Neural crest cell (in vitro differentiated cells): ENCODE measurements around the gene CRK. TPM values are rescaled to one million over a fixed set of nuclear protein-coding genes. Genes with fewer than 3 reads are reported as not detected.
A peak's percentile ranks its signal among the peaks of the same experiment; 100 is the strongest.

Experiments used
- DNase-seq: peaks from one replicate; pipeline ENCODE4 v3.0.0; 2021; ENCODE audit warnings: low read depth, mixed read lengths, low spot score
- H3K27ac Mint-ChIP-seq: one replicate; pipeline ENCODE4 v1.8.0; 2021; ENCODE audit warnings: mild to moderate bottlenecking, mixed read lengths; ENCODE audit not compliant: unreplicated experiment
- H3K27me3 Mint-ChIP-seq: 2 replicates; pipeline ENCODE4 v1.8.0; 2021; ENCODE audit warnings: low read depth, mild to moderate bottlenecking, mixed read lengths
- H3K36me3 Mint-ChIP-seq: 2 replicates; pipeline ENCODE4 v1.8.0; 2021; ENCODE audit warnings: low read depth, mild to moderate bottlenecking, mixed read lengths
- H3K4me1 Mint-ChIP-seq: 2 replicates; pipeline ENCODE4 v1.8.0; 2021; ENCODE audit warnings: mixed read lengths
- H3K4me3 Mint-ChIP-seq: one replicate; pipeline ENCODE4 v1.8.0; 2021; ENCODE audit warnings: mild to moderate bottlenecking, mixed read lengths
- H3K9me3 Mint-ChIP-seq: 2 replicates; pipeline ENCODE4 v1.8.0; 2021; ENCODE audit warnings: mixed read lengths
- total RNA-seq: library from RNA; stranded (reverse); gene quantifications from 2 replicates; pipeline ENCODE4 v1.2.1, GENCODE V29; 2021
- TF ChIP-seq, protein P1 (sequence below): fragments of 200-600 bp; sonication (generic); conservative IDR thresholded peaks from 2 replicates; pipeline ENCODE4 v1.5.0; 2021; ENCODE audit warnings: antibody characterized with exemption, mild to moderate bottlenecking

The CRK gene
- total RNA-seq, 1 donor from 2014 or later, result 58.5 TPM

- Mint-ChIP-seq H3K36me3 (peaks cover 2% of the 10 kb centered on the region), H3K4me3 (no peak overlapping the region), H3K4me1 (no peaks in the 10 kb centered on the region), H3K27ac (peak overlapping the region; percentile 19), H3K9me3 (no peaks in the 10 kb centered on the region), H3K27me3 (no peaks in the 10 kb centered on the region)
- TF ChIP-seq, protein P1, sequence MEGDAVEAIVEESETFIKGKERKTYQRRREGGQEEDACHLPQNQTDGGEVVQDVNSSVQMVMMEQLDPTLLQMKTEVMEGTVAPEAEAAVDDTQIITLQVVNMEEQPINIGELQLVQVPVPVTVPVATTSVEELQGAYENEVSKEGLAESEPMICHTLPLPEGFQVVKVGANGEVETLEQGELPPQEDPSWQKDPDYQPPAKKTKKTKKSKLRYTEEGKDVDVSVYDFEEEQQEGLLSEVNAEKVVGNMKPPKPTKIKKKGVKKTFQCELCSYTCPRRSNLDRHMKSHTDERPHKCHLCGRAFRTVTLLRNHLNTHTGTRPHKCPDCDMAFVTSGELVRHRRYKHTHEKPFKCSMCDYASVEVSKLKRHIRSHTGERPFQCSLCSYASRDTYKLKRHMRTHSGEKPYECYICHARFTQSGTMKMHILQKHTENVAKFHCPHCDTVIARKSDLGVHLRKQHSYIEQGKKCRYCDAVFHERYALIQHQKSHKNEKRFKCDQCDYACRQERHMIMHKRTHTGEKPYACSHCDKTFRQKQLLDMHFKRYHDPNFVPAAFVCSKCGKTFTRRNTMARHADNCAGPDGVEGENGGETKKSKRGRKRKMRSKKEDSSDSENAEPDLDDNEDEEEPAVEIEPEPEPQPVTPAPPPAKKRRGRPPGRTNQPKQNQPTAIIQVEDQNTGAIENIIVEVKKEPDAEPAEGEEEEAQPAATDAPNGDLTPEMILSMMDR, result no peak
- no peak for DNase-seq
Measured at GRCh38 chr17:1438593-1439083, 17.4 kb downstream of the CRK start.

- H3K36me3 Mint-ChIP-seq, result peaks cover 9% of the 10 kb centered on the region
Measured at GRCh38 chr17:1435326-1435725, 20.7 kb downstream of the CRK start.

DNA sequence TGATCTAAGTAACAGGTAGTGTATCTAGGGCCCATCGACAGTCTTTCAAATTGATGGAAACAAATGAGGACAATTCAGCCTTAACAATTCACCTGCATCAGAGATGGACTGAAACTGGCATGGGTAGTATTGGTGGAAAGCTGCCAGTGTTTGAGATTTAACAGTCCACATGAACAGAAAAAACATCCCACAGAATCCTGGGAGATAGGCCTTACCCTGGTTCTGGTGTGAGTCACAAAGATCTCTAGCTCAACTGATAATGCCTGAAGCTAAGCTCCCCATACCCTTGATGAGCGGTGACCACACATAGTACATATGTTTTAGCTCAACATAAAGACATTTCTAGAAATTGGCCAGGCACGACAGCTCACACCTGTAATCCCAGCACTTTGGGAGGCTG is 21.9 kb downstream of the CRK start:
- H3K9me3 Mint-ChIP-seq, result no peaks in the 10 kb centered on the region
- no peak for DNase-seq
- TF ChIP-seq, protein P1, result no peak
- H3K4me1 Mint-ChIP-seq, result peaks cover 4% of the 10 kb centered on the region
- H3K27ac Mint-ChIP-seq, result no peak overlapping the region
- H3K27me3 Mint-ChIP-seq, result no peaks in the 10 kb centered on the region
- peaks cover 9% of the 10 kb centered on the region for H3K36me3 Mint-ChIP-seq
- no peak overlapping the region for H3K4me3 Mint-ChIP-seq

More at GRCh38 chr17:1435326-1435725, 20.7 kb downstream of the CRK start:
- H3K9me3 Mint-ChIP-seq, result no peaks in the 10 kb centered on the region
- peak overlapping the region; percentile 35 for H3K27ac Mint-ChIP-seq
- no peak for DNase-seq
- H3K27me3 Mint-ChIP-seq, result no peaks in the 10 kb centered on the region
- H3K4me1 Mint-ChIP-seq, result peaks cover 4% of the 10 kb centered on the region
- H3K4me3 Mint-ChIP-seq, result no peak overlapping the region
- TF ChIP-seq, protein P1, result no peak

DNA sequence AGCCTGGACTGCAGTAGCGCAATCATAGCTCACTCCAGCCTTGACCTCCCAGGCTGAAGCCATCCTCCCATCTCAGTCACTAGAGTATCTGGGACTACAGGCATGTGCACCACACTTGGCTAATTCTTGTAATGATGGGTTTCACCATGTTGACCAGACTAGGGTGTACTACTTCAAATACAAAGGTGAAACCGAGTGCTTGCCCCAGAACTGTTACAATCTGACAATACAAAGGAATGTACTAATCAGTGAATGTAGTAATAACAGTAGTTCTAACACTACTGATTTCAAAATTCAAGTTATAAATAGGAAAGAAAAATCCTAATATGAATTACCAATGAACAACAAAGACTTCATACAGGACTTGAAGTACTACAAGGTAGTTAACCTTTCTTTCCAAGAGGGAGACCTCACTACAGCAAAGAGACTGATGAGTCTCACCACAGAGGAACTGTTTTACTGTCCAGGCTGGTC is 24.4 kb downstream of the CRK start:
- TF ChIP-seq, protein P1, result no peak
- no peaks in the 10 kb centered on the region for H3K9me3 Mint-ChIP-seq
- DNase-seq, result no peak
- H3K27me3 Mint-ChIP-seq, result no peaks in the 10 kb centered on the region
- no peak overlapping the region for H3K27ac Mint-ChIP-seq
- H3K4me3 Mint-ChIP-seq, result no peak overlapping the region
- H3K4me1 Mint-ChIP-seq, result peaks cover 4% of the 10 kb centered on the region
- H3K36me3 Mint-ChIP-seq, result peaks cover 9% of the 10 kb centered on the region

GRCh38 chr17:1423456-1424135 is 32.4 kb downstream of the CRK start:
- Mint-ChIP-seq H3K27me3 (no peaks in the 10 kb centered on the region), H3K9me3 (no peaks in the 10 kb centered on the region), H3K27ac (no peak overlapping the region), H3K4me1 (peaks cover 13% of the 10 kb centered on the region), H3K4me3 (no peak overlapping the region), H3K36me3 (peaks cover 10% of the 10 kb centered on the region)
- TF ChIP-seq, protein P1, result no peak
- no peak for DNase-seq
